Mesenchymal stem cell (in vitro differentiated cells and primary cell): Measurements from ENCODE around the gene BAIAP2.

ENCODE experiments used
- DNase-seq: peaks from one replicate; pipeline ENCODE4 v3.0.0-alpha.2; 2013
- H2AFZ ChIP-seq: one replicate; pipeline ENCODE4 v1.6.1; 2013; ENCODE audit warnings: low read depth, mild to moderate bottlenecking, control low read depth, inconsistent platforms, low read length, moderate library complexity
- H2AK5ac ChIP-seq: 2 replicates; pipeline ENCODE4 v1.6.1; 2013; ENCODE audit warnings: low read length, moderate library complexity, mild to moderate bottlenecking, inconsistent platforms; ENCODE audit not compliant: severe bottlenecking
- H2BK120ac ChIP-seq: one replicate; pipeline ENCODE4 v1.6.1; 2013; ENCODE audit warnings: low read depth, mild to moderate bottlenecking, inconsistent platforms, low read length, moderate library complexity
- H2BK12ac ChIP-seq, 2 experiments: one replicate each; pipeline ENCODE4 v1.6.1; 2013; ENCODE audit warnings: inconsistent platforms in 2 of 2, low read length in 2 of 2, mild to moderate bottlenecking in 2 of 2, moderate library complexity in 2 of 2, control low read depth in 1 of 2
- H2BK15ac ChIP-seq: one replicate; pipeline ENCODE4 v1.6.1; 2013; ENCODE audit warnings: mild to moderate bottlenecking, low read depth, inconsistent platforms; ENCODE audit not compliant: poor library complexity, severe bottlenecking
- H2BK5ac ChIP-seq: 2 replicates; pipeline ENCODE4 v1.6.1; 2013; ENCODE audit warnings: low read depth, mild to moderate bottlenecking, low read length, control low read depth, inconsistent platforms; ENCODE audit not compliant: poor library complexity, severe bottlenecking
- H3K14ac ChIP-seq, 2 experiments: one replicate each; pipeline ENCODE4 v1.6.1; 2013; ENCODE audit warnings: inconsistent platforms in 2 of 2, low read length in 2 of 2, control low read depth in 1 of 2, mild to moderate bottlenecking in 1 of 2, moderate library complexity in 1 of 2
- H3K18ac ChIP-seq, 2 experiments: one replicate each; pipeline ENCODE4 v1.6.1; 2013; ENCODE audit warnings: inconsistent platforms in 2 of 2, low read length in 2 of 2, control low read depth in 1 of 2, low read depth in 1 of 2, mild to moderate bottlenecking in 1 of 2
- H3K23ac ChIP-seq, 2 experiments: one replicate each; pipeline ENCODE4 v1.6.1; 2013; ENCODE audit warnings: inconsistent platforms in 2 of 2, low read length in 2 of 2, mild to moderate bottlenecking in 2 of 2, moderate library complexity in 2 of 2, control low read depth in 1 of 2
- H3K27ac ChIP-seq: 2 replicates; pipeline ENCODE4 v1.5.1; 2013; ENCODE audit warnings: mild to moderate bottlenecking, moderate library complexity, low read length, control low read depth, inconsistent platforms; ENCODE audit not compliant: poor library complexity, severe bottlenecking
- H3K27me3 ChIP-seq, 2 experiments: 2 replicates each; pipeline versions ENCODE4 v1.6.1 to v1.7.0; 2013; ENCODE audit warnings: low read length in 2 of 2, mild to moderate bottlenecking in 2 of 2, moderate library complexity in 2 of 2, control low read depth in 1 of 2, inconsistent platforms in 1 of 2; ENCODE audit not compliant: control insufficient read depth in 1 of 2, insufficient read depth in 1 of 2
- H3K36me3 ChIP-seq, 2 experiments: 2 replicates each; pipeline versions ENCODE4 v1.6.1 to v1.7.0; 2013; ENCODE audit warnings: low read length in 2 of 2, control low read depth in 1 of 2, inconsistent platforms in 1 of 2, low read depth in 1 of 2, mild to moderate bottlenecking in 1 of 2; ENCODE audit not compliant: insufficient read depth in 2 of 2, control insufficient read depth in 1 of 2
- H3K4ac ChIP-seq, 2 experiments: one replicate each; pipeline ENCODE4 v1.6.1; 2013; ENCODE audit warnings: inconsistent platforms in 2 of 2, low read length in 2 of 2, mild to moderate bottlenecking in 2 of 2, moderate library complexity in 2 of 2, control low read depth in 1 of 2, low read depth in 1 of 2
- H3K4me1 ChIP-seq: 2 replicates; pipeline ENCODE4 v1.6.1; 2013; ENCODE audit warnings: low read depth, low read length, control low read depth; ENCODE audit not compliant: control insufficient read depth, insufficient read depth
- H3K4me2 ChIP-seq: 2 replicates; pipeline ENCODE4 v1.6.1; 2013; ENCODE audit warnings: low read length, mild to moderate bottlenecking, inconsistent platforms; ENCODE audit not compliant: poor library complexity, severe bottlenecking
- H3K4me3 ChIP-seq, 2 experiments: 2 replicates each; pipeline versions ENCODE4 v1.5.1 to v1.7.0; 2013; ENCODE audit warnings: low read length in 2 of 2, mild to moderate bottlenecking in 2 of 2, control low read depth in 1 of 2, low read depth in 1 of 2; ENCODE audit not compliant: insufficient read depth in 1 of 2
- H3K79me1 ChIP-seq: replicated peaks from 2 replicates; pipeline ENCODE4 v1.6.1; 2013; ENCODE audit warnings: mild to moderate bottlenecking, control low read depth, low read length, inconsistent platforms; ENCODE audit not compliant: poor library complexity, severe bottlenecking
- H3K9ac ChIP-seq: 2 replicates; pipeline ENCODE4 v1.7.0; 2013; ENCODE audit warnings: mild to moderate bottlenecking, low read length, moderate library complexity
- H3K9me3 ChIP-seq: 2 replicates; pipeline ENCODE4 v1.7.0; 2013; ENCODE audit warnings: mild to moderate bottlenecking, low read length; ENCODE audit not compliant: control insufficient read depth
- H4K8ac ChIP-seq: one replicate; pipeline ENCODE4 v1.6.1; 2013; ENCODE audit warnings: inconsistent platforms, mild to moderate bottlenecking, low read length, moderate library complexity
- H4K91ac ChIP-seq: one replicate; pipeline ENCODE4 v1.6.1; 2013; ENCODE audit warnings: mild to moderate bottlenecking, low read length, inconsistent platforms
- WGBS: methylation state at CpG from one replicate; pipeline ENCODE4 v1.1.7; 2013; ENCODE audit warnings: mixed read lengths; 5-methylcytosine and 5-hydroxymethylcytosine counted together

The BAIAP2 gene

GRCh38 chr17:81037798-81038733 is 3.1 kb downstream of the BAIAP2 start:
- Histone ChIP-seq H3K79me1 (peaks cover 11% of the 10 kb centered on the region), H3K9me3 (no peaks in the 10 kb centered on the region), H3K4me3 (no peak overlapping the region), H3K27ac (no peak overlapping the region), H2AK5ac (peak overlapping the region; percentile 2), H3K4me2 (no peak overlapping the region), H4K8ac (no peak overlapping the region), H3K9ac (no peak overlapping the region), H2BK5ac (no peak overlapping the region), H3K14ac (no peak overlapping the region), H4K91ac (no peak overlapping the region), H3K23ac (no peak overlapping the region), H2BK15ac (no peak overlapping the region), H2BK120ac (no peak overlapping the region), H3K18ac (no peak overlapping the region), H2BK12ac (no peak overlapping the region), H2AFZ (no peak overlapping the region), H3K4ac (no peak overlapping the region), H3K4me1 (peaks cover 66% of the 10 kb centered on the region), H3K36me3 (peaks cover 0 to 31% of the 10 kb centered on the region in 2 experiments), H3K27me3 (no peaks in the 10 kb centered on the region)
- peak; percentile 18 for DNase-seq
- 95% methylated on average over 29 of the region's 30 CpGs for WGBS

- no peak overlapping the region for H2BK5ac ChIP-seq
- H3K27me3 ChIP-seq = no peaks in the 10 kb centered on the region
- H3K4ac ChIP-seq = no peak overlapping the region
- H2BK15ac ChIP-seq = no peak overlapping the region
- H2AK5ac ChIP-seq = peak overlapping the region; percentile 24
- H2BK12ac ChIP-seq = peak overlapping the region in 1 of 2 experiments; percentile 25
- 93% methylated on average over 16 of the region's 16 CpGs for WGBS
- peaks cover 0 to 30% of the 10 kb centered on the region in 2 experiments for H3K36me3 ChIP-seq
- H3K9me3 ChIP-seq = no peaks in the 10 kb centered on the region
- no peak for DNase-seq
- H3K4me2 ChIP-seq = no peak overlapping the region
- H3K79me1 ChIP-seq = peaks cover 3% of the 10 kb centered on the region
- peaks cover 68% of the 10 kb centered on the region for H3K4me1 ChIP-seq
- no peak overlapping the region for H3K27ac ChIP-seq
- H3K4me3 ChIP-seq = no peak overlapping the region
- no peak overlapping the region for H4K8ac ChIP-seq
- no peak overlapping the region for H2BK120ac ChIP-seq
- H3K23ac ChIP-seq = no peak overlapping the region
- no peak overlapping the region for H3K18ac ChIP-seq
- no peak overlapping the region for H3K14ac ChIP-seq
- no peak overlapping the region for H4K91ac ChIP-seq
- H2AFZ ChIP-seq = no peak overlapping the region
- no peak overlapping the region for H3K9ac ChIP-seq
Observed at GRCh38 chr17:81039096-81039495, 4.1 kb downstream of the BAIAP2 start.

- Histone ChIP-seq H3K27ac (peak overlapping the region; percentile 48), H2BK5ac (no peak overlapping the region), H2BK15ac (no peak overlapping the region), H3K14ac (peak overlapping the region in 1 of 2 experiments; percentile 39), H2BK12ac (peak overlapping the region; percentile 40 to 76), H3K9ac (peak overlapping the region; percentile 43), H2BK120ac (no peak overlapping the region), H3K9me3 (no peaks in the 10 kb centered on the region), H3K23ac (no peak overlapping the region), H3K79me1 (no peaks in the 10 kb centered on the region), H3K4me3 (peak overlapping the region in 1 of 2 experiments; percentile 51), H3K27me3 (no peaks in the 10 kb centered on the region), H2AFZ (no peak overlapping the region), H3K4me2 (peak overlapping the region; percentile 24), H4K91ac (peak overlapping the region; percentile 79), H2AK5ac (peak overlapping the region; percentile 94), H3K4me1 (peaks cover 78% of the 10 kb centered on the region), H4K8ac (peak overlapping the region; percentile 41), H3K18ac (peak overlapping the region; percentile 52 to 56), H3K36me3 (peaks cover 0 to 30% of the 10 kb centered on the region in 2 experiments), H3K4ac (peak overlapping the region; percentile 5 to 20)
- 55% methylated on average over 28 of the region's 28 CpGs for WGBS
- peak; percentile 64 for DNase-seq
Observed at GRCh38 chr17:81039854-81040758, 5.2 kb downstream of the BAIAP2 start.
